Erythroblast (primary cell): Measurements from ENCODE around the gene KRT83.

Experiments used
- GATA1 ChIP-seq: IDR thresholded peaks from 2 replicates; pipeline ENCODE4 v1.6.1; 2011; ENCODE audit warnings: low read depth, mild to moderate bottlenecking, control low read depth, low read length, moderate library complexity
- POLR2A ChIP-seq: IDR thresholded peaks from 2 replicates; pipeline ENCODE4 v1.6.1; 2011; ENCODE audit warnings: mild to moderate bottlenecking, low read length

DNA sequence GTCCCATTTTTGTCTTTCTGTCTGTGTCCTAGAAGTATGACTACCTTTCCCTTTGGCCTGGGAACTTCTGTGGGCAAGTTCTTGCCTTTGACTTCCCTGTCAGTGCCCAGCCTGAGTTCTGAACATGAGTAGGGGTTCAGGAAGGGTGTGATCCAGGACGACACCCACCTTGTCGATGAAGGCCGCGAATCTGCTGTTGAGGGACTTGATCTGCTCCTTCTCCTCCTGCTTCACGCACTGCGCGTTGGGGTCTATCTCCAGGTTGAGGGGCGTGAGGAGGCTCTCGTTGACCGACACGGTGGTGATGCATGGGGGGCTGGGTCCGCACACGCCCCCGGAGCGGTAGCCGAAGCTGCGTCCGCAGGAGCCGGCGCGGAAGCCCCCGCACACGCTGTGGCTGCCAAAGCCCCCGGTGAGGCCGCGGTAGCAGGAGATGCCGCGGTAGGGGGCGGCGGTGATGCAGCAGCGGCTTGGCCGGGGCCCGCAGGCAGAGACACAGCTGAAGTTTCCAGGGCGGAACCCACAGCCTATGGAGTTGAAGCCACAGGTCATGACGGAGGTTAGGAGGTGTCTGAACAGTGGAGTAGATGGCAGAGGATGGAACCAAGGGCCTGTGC lies at the start of gene KRT83:
- TF ChIP-seq POLR2A (no peak), GATA1 (no peak)
